DOHH2 (cell line): ENCODE data around the gene AGO3.
A peak's percentile ranks its signal among the peaks of the same experiment; 100 is the strongest.

ENCODE experiments used
- EZH2phosphoT487 ChIP-seq: fragments of 200-600 bp; sonication (generic); IDR thresholded peaks from 2 replicates; pipeline ENCODE4 v1.6.1; 2017; ENCODE audit warnings: borderline replicate concordance, mild to moderate bottlenecking, antibody characterized with exemption, low read length, moderate library complexity, mixed read lengths
- TF ChIP-seq, protein P1 (sequence below): fragments of 200-600 bp; sonication (generic); IDR thresholded peaks from one replicate; pipeline ENCODE4 v1.5.1; 2014; ENCODE audit warnings: antibody characterized with exemption, mild to moderate bottlenecking, low read depth, low read length; ENCODE audit not compliant: poor library complexity, severe bottlenecking

DNA sequence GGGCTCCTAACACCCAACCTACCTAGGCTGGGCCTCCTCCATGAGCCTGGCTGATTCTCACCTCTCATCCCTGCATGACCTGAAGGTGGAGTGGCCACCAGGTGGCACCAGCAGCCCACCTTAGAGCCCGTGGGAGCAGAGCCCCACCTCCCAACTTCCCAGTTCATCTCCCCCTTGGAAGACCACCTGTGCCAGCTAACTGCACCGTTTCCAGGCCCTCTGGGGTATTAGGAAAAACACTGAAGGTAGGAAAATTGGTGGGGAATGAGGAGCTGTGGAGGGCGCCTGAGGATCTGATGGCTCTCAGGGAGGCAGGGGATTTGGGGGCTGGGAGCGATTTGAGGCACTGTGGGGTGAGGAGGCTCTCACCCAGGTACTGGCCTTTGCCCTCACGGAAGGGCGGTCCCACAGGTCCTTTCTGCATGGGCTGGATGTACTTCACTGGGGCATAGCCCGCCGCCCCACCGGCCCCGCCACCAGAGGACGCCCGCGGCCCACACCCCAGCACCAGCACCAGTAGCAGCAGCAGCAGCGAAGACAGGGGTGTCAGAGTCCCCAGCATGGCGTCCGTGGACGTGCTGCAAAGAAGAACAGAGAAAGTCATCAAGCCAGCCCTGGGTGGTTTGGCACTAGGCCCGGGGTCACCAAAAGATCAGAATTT lies 168.9 kb downstream of the AGO3 start:
- TF ChIP-seq, protein P1, sequence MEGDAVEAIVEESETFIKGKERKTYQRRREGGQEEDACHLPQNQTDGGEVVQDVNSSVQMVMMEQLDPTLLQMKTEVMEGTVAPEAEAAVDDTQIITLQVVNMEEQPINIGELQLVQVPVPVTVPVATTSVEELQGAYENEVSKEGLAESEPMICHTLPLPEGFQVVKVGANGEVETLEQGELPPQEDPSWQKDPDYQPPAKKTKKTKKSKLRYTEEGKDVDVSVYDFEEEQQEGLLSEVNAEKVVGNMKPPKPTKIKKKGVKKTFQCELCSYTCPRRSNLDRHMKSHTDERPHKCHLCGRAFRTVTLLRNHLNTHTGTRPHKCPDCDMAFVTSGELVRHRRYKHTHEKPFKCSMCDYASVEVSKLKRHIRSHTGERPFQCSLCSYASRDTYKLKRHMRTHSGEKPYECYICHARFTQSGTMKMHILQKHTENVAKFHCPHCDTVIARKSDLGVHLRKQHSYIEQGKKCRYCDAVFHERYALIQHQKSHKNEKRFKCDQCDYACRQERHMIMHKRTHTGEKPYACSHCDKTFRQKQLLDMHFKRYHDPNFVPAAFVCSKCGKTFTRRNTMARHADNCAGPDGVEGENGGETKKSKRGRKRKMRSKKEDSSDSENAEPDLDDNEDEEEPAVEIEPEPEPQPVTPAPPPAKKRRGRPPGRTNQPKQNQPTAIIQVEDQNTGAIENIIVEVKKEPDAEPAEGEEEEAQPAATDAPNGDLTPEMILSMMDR, result peak; percentile 89
- TF ChIP-seq EZH2phosphoT487, result no peak
